KBM-7 (cell line): ENCODE results near the gene PDK4.
"Not testable (repeated sequence)": the region's sequence is repeated elsewhere in the genome, so short reads cannot be mapped to it uniquely, and the experiment has no call there.

Source experiments
- DNase-seq: peaks from one replicate; pipeline ENCODE4 v3.0.0-alpha.2; 2015
- in situ Hi-C: fragments of 300-500 bp; cut with MboI; formaldehyde crosslinking; loops from 2 replicates; pipeline ENCODE4 v1.14.3; 2020; ENCODE audit warnings: low sequenced_read_pairs, low pct_unique_long_range_greater_than_20kb, mixed read lengths

Gene PDK4

DNA sequence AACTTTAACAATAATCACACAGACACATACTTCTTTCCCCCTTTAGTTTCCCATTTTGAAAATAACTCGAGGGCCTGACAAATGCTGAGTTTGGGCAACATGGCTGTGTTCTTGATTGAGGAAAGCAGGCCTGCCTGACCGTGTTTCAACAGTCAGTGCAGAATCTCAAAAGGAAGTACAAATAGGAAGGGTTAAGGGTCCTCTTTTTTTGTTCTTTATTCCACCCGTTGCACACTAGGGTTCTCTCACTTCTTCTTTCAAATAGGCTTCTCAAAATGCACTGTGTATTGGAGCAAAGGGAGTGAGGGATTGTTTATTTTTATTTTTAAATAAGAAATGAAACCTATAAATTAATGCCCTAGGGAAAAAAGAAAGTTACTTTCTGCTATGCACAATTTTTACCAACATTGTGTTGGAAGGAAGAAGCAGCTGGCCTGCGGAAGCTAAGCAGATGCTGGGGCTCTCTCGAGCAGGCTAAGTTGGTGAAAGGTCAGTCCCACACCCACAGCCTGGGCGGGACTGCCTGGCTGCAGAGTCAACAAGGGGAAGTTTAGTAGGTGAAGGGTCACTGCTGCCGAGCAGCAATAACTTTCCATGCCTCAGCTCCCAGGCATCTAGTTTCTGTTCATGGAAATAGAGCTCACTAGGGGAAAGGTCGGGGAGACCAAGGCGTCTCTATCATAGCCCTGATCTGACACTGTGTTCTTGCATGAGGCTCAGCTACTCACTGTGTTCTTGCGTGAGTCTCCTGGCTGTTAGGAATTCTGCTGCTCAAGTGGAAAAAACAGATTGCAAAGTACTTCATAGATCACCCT, 12.2 kb upstream of the PDK4 start:
- DNase-seq = peak; percentile 87
- in situ Hi-C loops = no loop called here

DNA sequence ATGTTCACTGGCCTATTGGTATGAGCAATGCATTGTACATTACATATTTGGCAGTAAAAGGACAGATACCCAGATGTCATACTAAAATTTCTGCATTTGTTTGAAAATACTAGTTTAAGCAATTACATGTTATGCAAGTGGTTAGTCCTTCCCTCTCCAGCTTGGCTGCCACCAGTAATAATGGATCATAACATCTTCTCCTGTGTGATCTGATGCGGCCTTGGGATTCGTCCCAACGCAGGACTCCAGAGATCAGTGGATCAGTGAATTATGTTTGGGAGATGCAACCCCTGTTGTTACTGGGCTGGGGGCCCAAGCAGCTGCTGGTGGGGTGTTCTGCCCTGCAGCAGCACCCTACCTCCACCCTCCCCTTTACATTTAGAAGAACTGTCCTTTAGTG, 11.2 kb upstream of the PDK4 start:
- in situ Hi-C loops = no loop called here
- DNase-seq = no peak

DNA sequence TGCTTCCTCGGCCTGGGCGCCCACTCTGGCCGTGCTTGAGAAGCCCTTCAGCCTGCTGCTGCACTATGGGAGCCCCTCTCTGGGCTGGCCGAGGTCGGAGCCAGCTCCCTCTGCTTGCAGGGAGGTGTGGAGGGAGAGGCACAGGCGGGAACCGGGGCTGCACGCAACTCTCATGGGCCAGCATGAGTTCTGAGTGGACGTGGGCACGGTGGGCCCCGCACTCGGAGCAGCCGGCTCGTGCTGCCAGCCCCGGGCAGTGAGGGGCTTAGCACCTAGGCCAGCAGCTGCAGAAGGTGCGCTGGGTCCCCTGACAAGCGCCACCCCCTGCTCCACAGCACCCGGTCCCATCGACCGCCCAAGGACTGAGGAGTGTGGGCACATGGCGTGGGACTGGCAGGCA, 9.0 kb upstream of the PDK4 start:
- in situ Hi-C loops = no loop called here
- DNase-seq = no peak

DNA sequence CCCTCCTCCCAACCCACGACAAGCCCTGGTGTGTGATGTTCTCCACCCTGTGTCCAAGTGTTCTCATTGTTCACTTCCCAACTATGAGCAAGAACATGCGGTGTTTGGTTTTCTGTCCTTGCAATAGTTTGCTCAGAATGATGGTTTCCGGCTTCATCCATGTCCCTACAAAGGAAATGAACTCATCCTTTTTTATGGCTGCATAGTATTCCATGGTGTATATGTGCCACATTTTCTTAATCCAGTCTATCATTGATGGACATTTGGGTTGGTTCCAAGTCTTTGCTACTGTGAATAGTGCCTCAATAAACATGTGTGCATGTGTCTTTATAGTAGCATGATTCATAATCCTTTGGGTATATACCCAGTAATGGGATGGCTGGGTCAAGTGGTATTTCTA, 8.5 kb upstream of the PDK4 start:
- DNase-seq, in situ Hi-C loops: not testable (repeated sequence)

DNA sequence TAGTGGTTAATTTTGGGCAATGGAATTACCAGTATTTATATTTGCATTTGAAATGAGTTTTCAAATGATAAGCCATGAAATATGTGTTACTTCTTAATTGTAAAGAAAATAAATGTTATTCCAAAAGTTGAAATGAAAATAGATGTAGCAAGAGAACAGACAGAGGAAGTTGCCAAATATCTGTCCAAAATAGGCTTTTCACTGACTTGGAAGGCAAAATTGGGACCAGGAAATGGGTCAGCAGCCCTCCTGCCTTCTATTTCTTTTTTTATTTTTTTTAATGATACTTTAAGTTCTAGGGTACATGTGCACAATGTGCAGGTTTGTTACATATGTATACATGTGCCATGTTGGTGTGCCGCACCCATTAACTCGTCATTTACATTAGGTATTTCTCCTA, 8.1 kb upstream of the PDK4 start:
- DNase-seq, in situ Hi-C loops: not testable (repeated sequence)

DNA sequence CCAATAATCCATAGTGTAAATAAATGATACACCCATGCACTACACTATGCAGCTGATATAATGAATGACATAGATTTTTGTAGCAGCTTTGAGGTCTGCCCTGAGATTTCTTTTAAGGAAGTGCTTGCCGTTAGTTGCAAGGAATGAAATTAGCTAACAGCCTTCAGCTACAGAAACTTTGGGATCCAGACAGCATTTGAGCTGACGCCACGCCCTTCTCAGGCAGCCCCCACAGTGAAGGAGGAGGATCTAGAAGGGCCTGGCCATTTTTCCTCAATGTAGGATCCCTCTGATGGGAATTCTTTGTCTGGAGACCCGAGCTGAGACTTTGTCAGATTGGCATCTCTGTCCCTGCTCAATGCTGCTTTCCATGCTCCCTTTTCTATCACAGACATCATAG, 6.1 kb upstream of the PDK4 start:
- in situ Hi-C loops = no loop called here
- no peak for DNase-seq

DNA sequence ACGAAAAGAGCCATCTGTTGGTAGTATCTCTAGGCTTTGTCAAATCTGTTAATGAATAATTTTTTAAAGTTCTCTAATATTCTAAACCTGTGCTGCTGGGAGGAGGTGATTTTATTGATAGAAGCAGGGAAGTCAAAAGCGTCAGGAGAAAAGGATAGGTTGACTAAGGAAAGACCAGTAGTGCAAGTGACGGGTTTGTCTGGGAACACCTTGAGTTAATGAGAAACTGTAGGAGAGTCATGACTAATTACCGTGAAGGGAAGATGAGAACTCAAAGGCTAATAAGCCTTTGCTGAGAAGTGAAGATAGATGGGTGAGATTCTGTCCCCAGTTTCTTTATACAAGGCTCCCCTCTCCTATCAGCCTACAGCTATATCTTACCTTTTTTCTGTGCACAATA, 5.0 kb upstream of the PDK4 start:
- in situ Hi-C loops = no loop called here
- no peak for DNase-seq

DNA sequence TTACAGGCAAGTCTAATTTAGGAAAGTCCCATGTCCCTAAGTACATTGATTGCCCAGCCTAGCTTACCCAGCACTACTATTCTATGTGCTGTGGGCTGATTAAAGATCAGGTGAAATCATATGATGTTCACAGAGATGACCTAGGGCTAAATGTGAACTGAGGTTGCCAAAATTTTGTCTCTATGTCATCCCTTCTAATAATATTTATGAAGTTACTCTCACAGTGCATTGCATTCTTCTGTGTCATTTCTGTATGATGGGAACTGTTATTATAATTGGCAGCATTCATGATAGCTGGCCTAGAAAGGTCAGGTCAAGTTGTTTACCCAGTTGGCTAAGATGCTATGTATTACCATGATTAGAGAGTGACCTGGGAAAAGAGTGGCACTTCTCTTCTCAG, 2.8 kb upstream of the PDK4 start:
- in situ Hi-C loops = no loop called here
- DNase-seq = no peak

DNA sequence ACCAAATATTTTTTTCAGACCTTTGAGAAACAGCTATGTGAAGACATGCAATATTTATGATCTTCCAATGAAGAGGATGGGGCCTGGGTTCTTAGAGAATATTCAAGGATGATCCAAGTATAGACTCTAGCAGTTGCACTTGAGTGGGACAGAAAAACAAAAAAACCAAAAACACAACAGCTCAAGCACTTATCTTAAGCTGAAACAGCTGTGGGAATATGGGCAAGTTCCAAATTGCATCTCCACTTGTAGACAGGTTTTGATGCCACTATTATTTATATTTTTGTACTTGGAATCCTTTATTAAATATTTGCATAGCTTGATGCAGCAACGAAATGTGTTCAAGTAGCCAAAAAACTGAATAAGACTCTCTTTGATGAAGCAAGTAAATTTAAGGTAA, 2.2 kb upstream of the PDK4 start:
- in situ Hi-C loops = no loop called here
- no peak for DNase-seq

DNA sequence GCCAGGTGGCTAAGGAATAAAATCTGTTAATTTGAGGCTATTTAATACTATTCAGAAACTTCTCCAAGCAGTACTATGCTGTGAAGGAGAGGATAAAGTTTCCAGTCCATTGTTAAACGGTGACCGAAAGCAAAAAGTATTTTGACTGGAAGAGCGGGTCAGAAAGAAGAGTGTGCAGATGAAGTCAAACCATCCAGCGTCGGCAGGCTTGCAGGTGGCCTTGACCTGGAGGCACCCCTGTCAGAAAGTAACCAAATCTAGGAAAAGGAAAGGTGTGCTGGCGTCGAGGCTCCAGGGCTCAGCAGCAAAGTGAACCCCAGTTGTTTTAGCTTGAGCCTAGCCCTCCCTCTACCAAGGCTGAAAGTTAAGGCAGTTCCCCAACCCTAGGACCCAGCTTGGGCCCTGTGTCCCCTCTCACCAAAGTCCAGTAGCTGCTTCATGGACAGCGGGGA, 544 bp downstream of the PDK4 start:
- no peak for DNase-seq
- in situ Hi-C loops = no loop called here

DNA sequence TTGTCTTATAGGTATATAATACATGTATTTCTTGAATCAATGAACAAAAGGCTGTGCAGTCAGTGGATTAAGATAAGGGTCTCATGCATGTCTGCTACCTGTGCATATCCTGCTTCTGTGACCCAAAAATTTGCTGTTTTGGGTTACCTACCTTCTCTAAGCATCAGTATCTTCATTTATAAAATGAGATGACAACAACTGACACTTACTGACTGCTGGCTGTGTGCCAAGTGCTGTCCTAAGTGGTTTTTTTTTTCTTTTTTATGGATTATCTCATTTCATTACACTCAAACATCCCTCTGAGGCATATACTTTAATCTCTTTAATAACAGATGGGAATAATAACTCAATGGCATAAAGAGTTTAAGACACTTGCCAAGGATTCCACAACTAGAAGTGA, 2.1 kb downstream of the PDK4 start:
- in situ Hi-C loops = no loop called here
- DNase-seq = no peak

DNA sequence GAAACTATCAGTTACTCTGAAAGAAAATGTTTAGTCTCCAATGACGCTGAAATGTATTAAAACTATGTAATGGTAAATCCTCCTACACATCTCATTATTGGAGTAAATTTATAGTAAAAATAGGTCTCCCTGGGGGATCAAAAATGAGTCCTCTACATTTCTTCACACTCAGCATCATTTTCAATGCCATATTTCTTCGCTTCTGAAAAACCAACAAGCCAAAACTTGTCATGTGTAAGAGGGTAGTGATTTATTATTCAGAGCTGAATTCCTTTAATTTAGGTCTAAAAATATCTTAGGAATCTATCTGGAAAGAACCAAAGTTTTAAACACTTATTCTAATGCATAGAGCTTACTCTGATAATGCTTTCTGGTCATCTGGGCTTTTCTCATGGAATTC, 3.0 kb downstream of the PDK4 start:
- no peak for DNase-seq
- in situ Hi-C loops = no loop called here

DNA sequence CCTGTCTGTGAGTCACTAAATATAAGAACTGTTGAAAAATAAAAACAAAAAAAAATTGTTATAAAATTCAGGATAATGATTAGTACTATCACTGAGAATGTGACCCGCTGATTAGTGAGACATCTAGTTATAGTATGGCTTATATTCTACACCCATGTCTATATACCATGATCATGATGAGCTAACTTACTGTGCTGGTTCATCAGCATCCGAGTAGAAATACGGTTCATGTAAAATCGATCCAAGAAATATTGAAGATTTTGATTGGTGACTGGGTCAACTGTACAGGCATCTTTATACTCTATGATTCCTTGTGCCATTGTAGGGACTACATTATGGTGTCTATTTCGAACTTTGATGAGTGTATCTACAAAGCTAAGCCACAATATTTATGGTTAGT, 3.7 kb downstream of the PDK4 start:
- no peak for DNase-seq
- in situ Hi-C loops = no loop called here

DNA sequence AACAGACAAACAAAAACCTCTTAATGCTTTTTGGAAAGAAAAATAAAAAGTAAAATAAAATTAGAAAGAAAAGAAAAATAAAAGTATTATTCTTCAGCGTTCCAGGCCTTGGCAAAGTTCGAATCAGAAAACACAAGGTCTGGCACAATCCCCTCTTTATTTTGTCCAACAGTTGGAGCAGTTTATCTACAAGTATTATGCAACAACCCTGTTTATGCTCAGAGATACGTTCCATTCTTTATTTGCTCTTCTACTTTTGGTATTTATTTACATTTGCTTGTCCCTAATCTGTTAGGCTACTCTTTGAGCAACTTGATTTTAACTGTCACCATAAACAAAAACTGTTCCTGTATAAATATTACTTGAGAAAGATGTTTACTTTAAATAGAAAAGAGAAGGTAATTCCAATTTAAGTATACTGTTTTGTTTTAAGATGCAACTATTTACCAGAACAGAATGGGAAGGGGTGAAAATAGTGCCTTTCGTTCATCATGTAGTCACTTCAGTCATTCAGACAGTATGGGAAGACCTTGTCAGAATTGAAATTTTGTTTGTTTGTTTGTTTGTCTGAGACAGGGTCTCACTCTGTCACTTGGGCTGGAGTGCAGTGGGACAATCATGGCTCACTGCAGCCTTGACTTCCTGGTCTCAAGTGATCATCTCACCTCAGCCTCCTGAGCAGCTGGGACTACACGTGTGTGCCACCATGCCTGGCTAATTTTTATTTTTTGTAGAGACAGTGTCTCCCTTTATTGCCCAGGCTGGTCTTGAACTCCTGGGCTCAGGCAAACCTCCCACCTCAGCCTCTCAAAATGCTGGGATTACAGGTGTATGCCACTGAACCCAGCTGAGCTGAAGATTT, 5.7 kb downstream of the PDK4 start:
- in situ Hi-C loops = no loop called here

DNA sequence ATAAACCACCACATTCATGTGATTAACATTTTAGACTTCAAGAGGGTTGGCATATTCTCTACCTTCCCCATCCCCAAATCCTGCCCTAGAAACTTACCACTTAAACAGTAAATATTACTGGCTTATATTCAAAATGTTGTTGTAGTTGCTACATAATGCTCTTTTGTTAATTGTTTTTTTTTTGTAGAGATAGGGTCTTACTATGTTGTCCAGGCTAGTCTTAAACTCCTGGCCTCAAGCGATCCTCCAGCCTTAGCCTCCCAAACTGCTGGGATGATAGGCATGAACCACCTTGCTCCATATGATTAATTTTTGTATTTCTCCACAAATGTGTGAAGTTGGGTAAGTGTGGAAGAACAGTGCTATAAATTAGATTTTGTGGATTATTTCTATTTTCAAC, 6.5 kb downstream of the PDK4 start:
- in situ Hi-C loops = no loop called here
- no peak for DNase-seq

More for the DNA sequence above, 5.7 kb downstream of the PDK4 start:
- no peak for DNase-seq

DNA sequence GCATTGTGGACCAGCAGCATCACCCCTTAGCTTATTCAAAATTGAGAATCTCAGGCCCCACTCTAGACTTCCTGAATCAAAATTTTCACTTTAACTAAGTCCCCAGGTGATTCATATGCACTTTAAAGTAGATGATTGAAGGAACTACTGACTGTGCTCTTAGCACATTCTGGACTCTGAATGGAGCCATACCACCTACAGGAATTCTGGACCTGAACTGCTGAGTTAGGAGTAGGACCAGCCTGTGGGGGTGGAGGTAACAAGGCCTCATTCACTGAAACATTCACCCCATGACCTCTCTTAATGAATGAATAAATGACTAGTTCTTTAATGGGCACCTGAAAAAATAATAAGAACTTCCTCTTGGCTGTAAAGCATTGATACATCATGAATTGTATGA, 7.3 kb downstream of the PDK4 start:
- in situ Hi-C loops = no loop called here
- DNase-seq = no peak

DNA sequence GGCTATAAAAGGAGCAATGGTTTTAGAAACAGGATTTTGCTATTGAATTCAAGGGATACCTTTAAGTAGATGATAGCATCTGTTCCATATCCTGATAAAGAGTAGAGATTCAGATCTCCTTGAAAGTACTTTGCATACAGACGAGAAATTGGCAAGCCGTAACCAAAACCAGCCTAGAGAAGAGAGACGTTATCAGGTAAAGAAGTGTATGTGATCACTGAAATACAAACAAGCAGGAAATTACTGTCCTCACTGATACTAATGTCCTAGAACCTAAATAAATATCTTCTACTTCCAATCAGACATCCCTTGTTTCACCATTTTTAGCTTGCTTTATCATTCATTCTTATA, 9.4 kb downstream of the PDK4 start:
- no peak for DNase-seq
- in situ Hi-C loops = no loop called here

DNA sequence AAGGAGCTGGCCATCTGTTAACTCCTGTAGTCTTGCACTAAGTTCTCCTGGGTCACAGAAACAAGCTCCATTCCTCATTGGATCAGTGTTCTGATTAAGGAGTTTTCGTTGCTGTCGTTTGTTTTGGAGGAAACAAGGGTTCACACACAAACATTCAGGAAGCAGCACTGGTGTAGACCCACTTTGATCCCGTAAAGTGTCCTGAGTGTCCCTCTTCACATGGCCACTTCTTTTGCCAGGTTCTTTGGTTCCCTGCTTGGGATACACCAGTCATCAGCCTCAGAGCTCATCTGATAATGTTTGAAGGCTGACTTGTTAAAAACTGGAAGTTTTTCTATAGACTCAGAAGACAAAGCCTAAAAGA, 10.9 kb downstream of the PDK4 start:
- in situ Hi-C loops = no loop called here
- no peak for DNase-seq

DNA sequence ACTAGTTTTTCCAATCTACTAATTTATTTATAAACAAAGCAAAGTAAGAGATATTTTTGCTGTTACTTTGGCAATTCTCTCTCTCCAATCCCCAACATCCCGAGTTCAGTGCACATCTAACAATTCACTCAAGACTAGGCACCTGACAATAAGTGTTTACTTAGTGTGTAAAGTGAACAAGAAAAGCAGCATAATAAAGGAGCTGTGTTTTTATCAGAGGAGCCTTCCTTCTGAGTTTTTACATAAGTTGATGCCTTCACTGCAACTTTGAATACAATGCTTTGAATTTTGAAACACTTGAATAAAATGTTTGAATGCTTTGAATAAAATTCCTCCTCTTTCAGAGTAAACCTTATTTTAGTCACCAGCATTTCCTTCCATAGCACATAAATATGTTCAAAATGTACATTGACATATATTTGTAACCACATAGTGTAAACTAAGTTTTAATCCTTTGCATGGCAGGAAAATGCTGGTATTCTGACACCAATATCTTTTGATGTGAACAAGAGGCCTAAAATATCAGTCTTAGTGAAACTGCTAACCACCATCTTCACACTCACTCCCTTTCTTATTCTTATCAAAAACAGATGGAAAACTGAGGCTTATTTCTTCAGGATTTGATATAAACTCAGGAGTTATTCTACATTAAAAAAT, 11.4 kb downstream of the PDK4 start:
- in situ Hi-C loops = no loop called here
- no peak for DNase-seq
